Cardiac muscle cell (in vitro differentiated cells and primary cell): ENCODE data around the gene EXOSC9. TPM values are rescaled to one million over a fixed set of nuclear protein-coding genes. Genes with fewer than 3 reads are reported as not detected.

Experiments
- DNase-seq, 2 donors: peaks; one replicate each; pipeline versions ENCODE4 v3.0.0 to v3.0.0-alpha.2; 2010 to 2017; ENCODE audit warnings: low read depth in 1 of 2, low spot score in 1 of 2
- H3K27ac ChIP-seq: fragments of 200-600 bp; sonication (generic); 2 replicates; pipeline ENCODE4 v1.5.1; 2016
- H3K27me3 ChIP-seq: fragments of 200-600 bp; sonication (generic); 2 replicates; pipeline ENCODE4 v1.6.0; 2016; ENCODE audit warnings: control low read depth
- H3K36me3 ChIP-seq: fragments of 200-600 bp; sonication (generic); 2 replicates; pipeline ENCODE4 v1.5.1; 2016; ENCODE audit warnings: control low read depth
- H3K4me1 ChIP-seq: fragments of 200-600 bp; sonication (generic); 2 replicates; pipeline ENCODE4 v1.8.1; 2017; ENCODE audit warnings: low read depth, mild to moderate bottlenecking, mixed run types
- H3K4me3 ChIP-seq: fragments of 200-600 bp; sonication (generic); 2 replicates; pipeline ENCODE4 v1.5.1; 2016; ENCODE audit warnings: mild to moderate bottlenecking
- H3K9me3 ChIP-seq: fragments of 200-600 bp; sonication (generic); 2 replicates; pipeline ENCODE4 v1.5.1; 2017; ENCODE audit warnings: low read depth, mild to moderate bottlenecking, control low read depth
- polyA plus RNA-seq: library from polyadenylated mRNA; unstranded; fragments of >200 nt; fragmentation: Nextera tagmentation; extraction: Ambion mirVana; gene quantifications from 2 replicates; pipeline ENCODE4 v1.2.1, GENCODE V29; 2016
- total RNA-seq: library from RNA; depleted of rRNA; stranded (reverse); fragments of >200 nt; gene quantifications from 2 replicates; pipeline ENCODE4 v1.2.3, GENCODE V29; 2016
- TF ChIP-seq, protein P1 (sequence below): IDR thresholded peaks from 2 replicates; pipeline ENCODE4 v1.5.1; 2012; ENCODE audit warnings: low read depth, mild to moderate bottlenecking, low read length

The EXOSC9 gene
- total and polyA plus RNA-seq, 2 experiments from 2014 or later: 29.1 to 33.0 TPM

DNA sequence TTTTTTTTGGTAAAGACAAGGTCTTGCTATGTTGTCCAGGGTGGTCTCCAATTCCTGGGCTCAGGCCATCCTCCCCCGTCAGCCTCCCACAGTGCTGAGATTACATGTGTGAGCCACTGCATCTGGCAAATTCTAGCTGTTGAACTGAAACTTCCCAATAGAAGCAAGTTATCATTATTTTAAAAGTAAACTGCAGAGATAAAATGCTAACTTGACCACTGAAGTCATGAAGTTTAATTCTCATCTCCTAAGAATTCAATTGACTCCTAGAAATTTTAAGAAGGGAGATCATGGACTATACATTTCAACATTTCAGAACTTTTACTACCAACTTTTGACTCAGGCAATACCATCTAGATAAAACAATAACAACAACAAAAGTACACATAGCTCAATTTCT, 11.7 kb upstream of the EXOSC9 start:
- H3K9me3 ChIP-seq: no peaks in the 10 kb centered on the region
- H3K4me1 ChIP-seq: no peaks in the 10 kb centered on the region
- H3K4me3 ChIP-seq: no peak overlapping the region
- no peak for DNase-seq
- peaks cover 9% of the 10 kb centered on the region for H3K27me3 ChIP-seq
- H3K36me3 ChIP-seq: no peaks in the 10 kb centered on the region
- TF ChIP-seq, protein P1, sequence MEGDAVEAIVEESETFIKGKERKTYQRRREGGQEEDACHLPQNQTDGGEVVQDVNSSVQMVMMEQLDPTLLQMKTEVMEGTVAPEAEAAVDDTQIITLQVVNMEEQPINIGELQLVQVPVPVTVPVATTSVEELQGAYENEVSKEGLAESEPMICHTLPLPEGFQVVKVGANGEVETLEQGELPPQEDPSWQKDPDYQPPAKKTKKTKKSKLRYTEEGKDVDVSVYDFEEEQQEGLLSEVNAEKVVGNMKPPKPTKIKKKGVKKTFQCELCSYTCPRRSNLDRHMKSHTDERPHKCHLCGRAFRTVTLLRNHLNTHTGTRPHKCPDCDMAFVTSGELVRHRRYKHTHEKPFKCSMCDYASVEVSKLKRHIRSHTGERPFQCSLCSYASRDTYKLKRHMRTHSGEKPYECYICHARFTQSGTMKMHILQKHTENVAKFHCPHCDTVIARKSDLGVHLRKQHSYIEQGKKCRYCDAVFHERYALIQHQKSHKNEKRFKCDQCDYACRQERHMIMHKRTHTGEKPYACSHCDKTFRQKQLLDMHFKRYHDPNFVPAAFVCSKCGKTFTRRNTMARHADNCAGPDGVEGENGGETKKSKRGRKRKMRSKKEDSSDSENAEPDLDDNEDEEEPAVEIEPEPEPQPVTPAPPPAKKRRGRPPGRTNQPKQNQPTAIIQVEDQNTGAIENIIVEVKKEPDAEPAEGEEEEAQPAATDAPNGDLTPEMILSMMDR: no peak
- no peak overlapping the region for H3K27ac ChIP-seq

DNA sequence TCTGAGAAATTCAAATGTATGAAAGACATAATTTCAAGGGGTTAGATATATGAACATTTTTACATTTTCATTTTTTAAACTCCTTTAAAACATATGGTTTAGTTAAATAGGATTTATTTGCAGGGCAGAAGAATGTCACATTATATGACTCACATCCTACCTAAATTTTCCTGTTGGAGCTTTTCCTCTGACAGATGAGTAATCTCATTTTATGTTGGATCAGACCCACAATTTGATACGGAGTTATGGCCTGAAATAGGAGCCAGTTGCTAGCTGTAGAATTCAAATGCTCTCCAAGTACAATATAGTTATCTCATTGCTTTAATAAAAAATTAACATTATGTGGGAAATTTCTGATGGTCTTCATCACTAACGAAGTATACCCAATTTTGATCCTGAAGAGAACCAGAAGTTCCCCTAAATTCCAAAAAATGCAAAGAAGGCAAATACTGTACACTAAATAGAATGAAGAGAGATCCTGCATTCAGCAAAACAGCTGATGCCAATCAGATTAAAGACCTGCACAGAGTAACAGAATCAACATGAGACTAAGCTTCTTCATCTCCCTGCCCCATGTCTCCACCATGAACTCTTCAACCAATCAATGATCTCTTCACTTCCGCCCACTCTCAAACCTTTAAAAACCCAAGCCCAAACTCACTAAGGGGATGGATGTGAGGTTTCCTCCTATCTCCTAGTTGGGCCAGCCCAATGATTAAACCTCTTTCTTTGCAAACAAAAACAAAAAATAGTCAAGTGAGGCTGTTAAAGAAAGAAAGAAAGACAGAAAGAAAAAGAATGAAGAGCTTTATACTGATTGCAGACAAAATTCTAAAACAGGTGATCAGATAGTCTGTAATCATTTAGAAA, 10.9 kb upstream of the EXOSC9 start:
- peak in 1 of 2 donors; percentile 64 for DNase-seq
- H3K9me3 ChIP-seq: no peaks in the 10 kb centered on the region
- no peak overlapping the region for H3K27ac ChIP-seq
- TF ChIP-seq, protein P1: no peak
- peaks cover 9% of the 10 kb centered on the region for H3K27me3 ChIP-seq
- H3K4me1 ChIP-seq: no peaks in the 10 kb centered on the region
- no peak overlapping the region for H3K4me3 ChIP-seq
- H3K36me3 ChIP-seq: no peaks in the 10 kb centered on the region

DNA sequence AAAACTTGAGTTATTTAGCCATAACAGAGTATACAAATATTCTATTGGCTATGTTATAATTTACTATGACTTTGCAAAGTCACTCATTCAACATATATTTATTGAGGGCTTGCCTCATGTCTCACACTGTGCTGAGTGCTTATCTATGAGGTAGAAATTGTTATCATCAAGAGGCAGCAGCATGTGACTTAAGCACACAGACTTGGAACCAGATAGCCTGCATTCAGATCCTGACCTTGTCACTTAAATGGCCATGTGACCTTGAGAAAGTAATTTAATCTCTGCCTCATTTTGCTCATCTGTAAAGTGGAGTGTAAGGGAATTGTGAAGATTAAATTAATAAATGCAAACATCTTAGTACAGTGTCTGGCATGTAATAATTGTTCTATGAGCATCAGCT, 10.1 kb upstream of the EXOSC9 start:
- Histone ChIP-seq H3K36me3 (no peaks in the 10 kb centered on the region), H3K4me3 (no peak overlapping the region), H3K27me3 (peaks cover 9% of the 10 kb centered on the region), H3K9me3 (no peaks in the 10 kb centered on the region), H3K4me1 (no peaks in the 10 kb centered on the region), H3K27ac (no peak overlapping the region)
- TF ChIP-seq, protein P1: no peak
- no peak for DNase-seq

DNA sequence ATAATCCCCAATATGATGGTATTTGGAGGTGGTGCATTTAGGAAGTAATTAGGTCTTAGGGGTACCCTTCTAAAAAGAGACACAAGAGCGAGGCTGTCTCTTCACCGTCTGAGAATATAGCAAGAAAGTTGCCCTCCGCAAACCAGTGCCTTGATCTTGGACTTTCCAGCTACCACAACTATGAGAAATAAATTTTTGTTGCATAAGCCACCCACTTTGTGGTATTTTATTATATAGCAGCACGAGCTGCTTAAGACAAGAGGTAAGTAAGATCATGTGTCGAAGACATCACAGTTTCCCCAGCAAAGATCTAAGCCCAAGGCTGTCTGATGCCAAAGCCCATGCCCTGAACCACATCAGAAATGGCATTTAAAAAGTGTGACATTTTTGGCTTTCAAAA, 9.6 kb upstream of the EXOSC9 start:
- no peaks in the 10 kb centered on the region for H3K4me1 ChIP-seq
- no peak overlapping the region for H3K4me3 ChIP-seq
- H3K27ac ChIP-seq: no peak overlapping the region
- DNase-seq: peak in 1 of 2 donors; percentile 41
- H3K27me3 ChIP-seq: peaks cover 9% of the 10 kb centered on the region
- TF ChIP-seq, protein P1: no peak
- H3K36me3 ChIP-seq: no peaks in the 10 kb centered on the region
- H3K9me3 ChIP-seq: no peaks in the 10 kb centered on the region

DNA sequence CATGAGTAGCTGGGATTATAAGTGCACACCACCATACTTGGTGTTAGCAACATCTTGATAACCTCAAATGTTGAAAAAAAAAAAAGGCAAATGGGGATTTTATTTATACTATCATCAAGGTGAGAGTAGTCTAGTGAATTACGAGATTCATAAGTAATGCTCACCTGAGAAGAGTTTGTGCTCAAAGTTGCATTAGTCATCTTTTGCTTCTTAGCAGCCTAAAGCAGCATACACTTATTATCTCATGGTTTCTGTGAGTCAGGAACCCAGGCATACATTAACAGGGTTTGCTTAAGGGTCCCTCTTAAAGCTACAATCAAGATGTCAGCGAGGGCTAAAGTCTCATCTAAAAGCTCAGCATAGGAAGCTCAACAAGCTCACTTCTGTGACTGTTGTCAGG, 8.2 kb upstream of the EXOSC9 start:
- Histone ChIP-seq H3K4me1 (no peaks in the 10 kb centered on the region), H3K36me3 (no peaks in the 10 kb centered on the region), H3K4me3 (no peak overlapping the region), H3K27ac (no peak overlapping the region), H3K9me3 (no peaks in the 10 kb centered on the region), H3K27me3 (peaks cover 9% of the 10 kb centered on the region)
- DNase-seq: no peak
- TF ChIP-seq, protein P1: no peak
